Motor neuron (in vitro differentiated cells): Measurements from ENCODE around the gene CHMP4A. TPM values are rescaled to one million over a fixed set of nuclear protein-coding genes. Genes with fewer than 3 reads are reported as not detected.

Source experiments
- ATAC-seq, 8 experiments: fragments of 200-7000 bp; cut with Tn5 transposase; replicated peaks in 6 of 8; 2 replicates each; pipeline ENCODE4 v1.8.0; 2021; ENCODE audit warnings: mild to moderate bottlenecking in 8 of 8, moderate library complexity in 8 of 8
- H3K27ac ChIP-seq, 2 donors: fragments of 250-450 bp; sonication (Bioruptor Pico); 2 replicates each; pipeline ENCODE4 v1.9.0; 2021; ENCODE audit warnings: antibody characterized with exemption in 2 of 2, mild to moderate bottlenecking in 2 of 2, moderate library complexity in 1 of 2
- H3K4me1 ChIP-seq, 2 donors: fragments of 250-450 bp; sonication (Bioruptor Pico); replicated peaks in 1 of 2; 2 replicates each; pipeline ENCODE4 v1.6.1; 2021; ENCODE audit warnings: antibody characterized with exemption in 2 of 2, mild to moderate bottlenecking in 2 of 2, moderate library complexity in 1 of 2
- H3K4me3 ChIP-seq, 5 donors: fragments of 250-450 bp; sonication (Bioruptor Pico); 2 replicates each; pipeline ENCODE4 v1.9.0; 2021; ENCODE audit warnings: antibody characterized with exemption in 5 of 5, mild to moderate bottlenecking in 5 of 5, moderate library complexity in 4 of 5
- WGBS, 10 experiments: fragments of 450-650 bp; shearing (Covaris generic); methylation state at CpG; one replicate each; pipeline ENCODE4 v1.0.0; 2022; 5-methylcytosine and 5-hydroxymethylcytosine counted together
- in situ Hi-C, 9 experiments: fragments of 400-800 bp; cut with MboI; loops; one replicate each; pipeline ENCODE4 v1.15.0; 2021; ENCODE audit warnings: low sequenced_read_pairs in 9 of 9, low pct_unique_long_range_greater_than_20kb in 2 of 9; ENCODE audit not compliant: unreplicated experiment in 9 of 9
- total RNA-seq, 8 experiments: library from RNA; unstranded; fragments of 300-600 nt; gene quantifications; 2 replicates each; pipeline versions ENCODE4 v1.2.3 to v1.2.4, GENCODE V29; 2022

Gene CHMP4A, protein sequence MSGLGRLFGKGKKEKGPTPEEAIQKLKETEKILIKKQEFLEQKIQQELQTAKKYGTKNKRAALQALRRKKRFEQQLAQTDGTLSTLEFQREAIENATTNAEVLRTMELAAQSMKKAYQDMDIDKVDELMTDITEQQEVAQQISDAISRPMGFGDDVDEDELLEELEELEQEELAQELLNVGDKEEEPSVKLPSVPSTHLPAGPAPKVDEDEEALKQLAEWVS
- total RNA-seq = 10 to 100 TPM; 48.4 to 76.0 (median 55.8) TPM

DNA sequence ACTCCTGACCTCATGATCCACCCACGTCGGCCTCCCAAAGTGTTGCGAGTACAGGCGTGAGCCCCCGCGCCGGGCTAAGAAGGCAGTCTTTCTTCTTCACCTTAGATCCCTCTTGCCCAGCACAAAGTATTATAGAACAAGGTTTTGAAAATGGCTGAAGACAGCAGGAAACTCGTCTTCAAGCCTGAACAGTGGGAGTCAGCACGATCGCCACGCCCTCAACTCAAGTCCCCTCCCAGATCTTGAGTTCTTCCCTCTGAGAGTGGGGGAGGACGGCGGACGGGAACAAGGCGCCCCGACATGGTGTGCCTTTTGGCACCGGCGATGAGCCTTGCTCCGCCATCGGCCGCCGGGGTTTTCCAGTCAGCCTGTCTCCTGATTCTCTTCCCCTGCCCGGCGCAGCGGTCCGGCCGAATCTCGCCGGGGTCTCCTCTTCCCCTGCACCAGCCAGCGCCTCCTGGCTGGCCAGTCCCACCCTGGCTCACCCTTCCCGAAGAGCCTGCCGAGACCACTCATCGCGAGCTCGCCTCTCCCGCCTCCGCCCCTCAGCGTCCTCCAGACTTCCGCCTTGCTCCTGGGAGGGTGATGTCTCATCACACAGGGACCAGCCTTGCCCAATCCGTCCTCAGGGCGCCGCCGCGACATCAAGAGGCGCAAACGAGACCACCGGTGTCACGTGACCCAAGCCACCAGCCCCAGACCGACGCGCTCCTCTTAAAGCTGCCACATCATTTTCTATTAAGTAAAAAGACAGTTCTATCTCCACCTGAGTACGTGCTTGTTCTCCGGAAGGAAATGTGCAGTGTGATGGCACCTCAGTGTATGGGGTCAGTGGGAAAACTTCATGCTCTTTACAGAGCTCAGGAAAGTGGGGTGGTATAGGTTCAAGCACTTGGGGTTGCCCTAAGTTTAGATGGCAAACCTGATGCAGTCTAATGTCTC lies at the start of gene CHMP4A:
TSS of gene CHMP4A (minus strand) at position 565 of the 942 bp plus-strand sequence. CDS start at position 516, 49 bp downstream.
- peak within 1 kb of the TSS; percentile 65 to 77 (median 72) for H3K4me3 ChIP-seq
- 0 to 4% (median 0%) methylated on average over 5 to 38 of the region's 53 CpGs; no CpG with 5 or more reads in 4 of the 10 experiments for WGBS, 10 experiments
- in situ Hi-C loops = no loop called here
- H3K4me1 ChIP-seq = peaks cover 21 to 24% of the 10 kb centered on the region in 2 donors
- H3K27ac ChIP-seq = peak within 1 kb of the TSS; percentile 90 to 91
- peak; percentile 84 to 93 (median 90) for ATAC-seq

DNA sequence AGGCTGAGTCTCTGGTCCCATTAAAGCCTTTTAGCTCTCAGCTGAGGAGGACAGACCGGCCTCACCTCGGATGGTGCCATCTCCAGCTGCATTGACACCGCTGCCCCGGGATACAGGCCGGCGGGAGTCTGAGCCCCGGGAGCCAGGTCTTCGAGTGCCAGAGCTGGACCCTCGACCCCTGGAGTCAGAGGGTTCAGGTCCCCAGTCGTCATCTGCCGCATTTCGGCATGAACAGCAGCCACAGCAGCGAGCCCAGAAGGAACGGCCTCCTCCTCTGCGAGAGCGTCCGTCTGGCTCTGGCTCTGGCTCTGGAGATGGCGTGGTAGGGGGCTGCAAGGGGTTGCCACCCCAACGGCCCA lies 48.7 kb upstream of the CHMP4A start:
- no peak overlapping the region for H3K27ac ChIP-seq
- no peaks in the 10 kb centered on the region for H3K4me1 ChIP-seq
- in situ Hi-C loops = no loop called here
- H3K4me3 ChIP-seq = no peak overlapping the region
- WGBS, 10 experiments = 40 to 100% (median 80%) methylated on average over 1 to 4 of the region's 19 CpGs; no CpG with 5 or more reads in 4 of the 10 experiments
- ATAC-seq = no peak

DNA sequence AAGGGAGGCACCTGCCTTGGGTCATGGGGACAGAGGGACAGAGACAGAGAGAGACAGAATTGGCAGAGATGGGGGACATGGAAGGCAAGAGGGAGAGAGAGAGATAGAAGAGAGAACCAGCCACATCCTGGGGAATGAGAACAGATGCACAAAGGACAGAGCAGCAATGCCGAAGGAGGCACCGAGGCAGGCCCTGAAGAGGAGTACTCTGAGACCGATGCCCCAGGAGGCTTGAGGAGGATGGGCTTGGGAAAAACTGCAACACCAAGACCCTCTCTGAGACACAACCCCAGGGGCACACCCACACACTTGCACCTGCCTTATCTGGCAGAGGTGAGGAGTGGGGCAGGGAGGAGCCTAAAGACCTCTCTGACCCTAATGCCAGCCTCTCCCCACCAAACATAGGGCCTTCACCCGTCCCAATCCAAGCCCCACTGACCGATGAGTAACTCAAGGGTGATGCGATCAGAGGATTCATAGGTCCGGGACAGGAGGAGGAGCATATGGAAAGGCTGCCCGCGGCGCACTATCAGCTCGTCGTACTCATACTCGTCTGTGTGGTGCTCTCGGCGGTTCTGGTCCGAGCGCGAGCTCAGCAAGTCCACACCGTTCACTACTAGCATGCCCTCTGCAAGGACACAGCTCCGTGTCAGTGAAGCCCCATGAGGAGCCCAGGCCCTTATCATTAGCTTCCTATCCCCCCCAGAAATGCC lies 48.1 kb upstream of the CHMP4A start:
- Histone ChIP-seq H3K4me1 (no peaks in the 10 kb centered on the region), H3K27ac (no peak overlapping the region), H3K4me3 (no peak overlapping the region)
- no peak for ATAC-seq
- WGBS, 10 experiments = 84 to 93% (median 86%) methylated on average over 2 to 17 of the region's 20 CpGs; no CpG with 5 or more reads in 7 of the 10 experiments
- in situ Hi-C loops = no loop called here

DNA sequence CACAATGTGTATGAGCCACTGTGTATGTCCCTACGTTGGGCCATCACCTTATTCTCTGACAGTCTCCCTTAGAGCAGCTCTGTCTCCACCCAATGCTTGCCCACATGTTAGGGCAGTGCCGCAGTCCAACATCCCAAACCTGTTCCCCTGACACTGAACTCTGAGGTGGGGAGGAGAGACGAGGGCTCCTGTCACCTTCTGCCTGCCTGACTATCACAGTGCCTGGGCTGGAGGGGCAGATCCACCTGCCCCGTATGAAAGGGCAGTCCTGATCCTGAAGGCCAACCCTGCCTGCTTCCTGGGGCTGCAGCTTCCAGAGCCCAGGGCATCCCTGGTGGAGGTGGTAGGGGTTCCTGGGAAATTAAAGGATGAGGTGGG lies 47.5 kb upstream of the CHMP4A start:
- H3K27ac ChIP-seq = no peak overlapping the region
- in situ Hi-C loops = no loop called here
- no peaks in the 10 kb centered on the region for H3K4me1 ChIP-seq
- 40 to 100% (median 79%) methylated on average over 1 to 2 of the region's 4 CpGs; no CpG with 5 or more reads in 5 of the 10 experiments for WGBS, 10 experiments
- no peak overlapping the region for H3K4me3 ChIP-seq
- no peak for ATAC-seq

DNA sequence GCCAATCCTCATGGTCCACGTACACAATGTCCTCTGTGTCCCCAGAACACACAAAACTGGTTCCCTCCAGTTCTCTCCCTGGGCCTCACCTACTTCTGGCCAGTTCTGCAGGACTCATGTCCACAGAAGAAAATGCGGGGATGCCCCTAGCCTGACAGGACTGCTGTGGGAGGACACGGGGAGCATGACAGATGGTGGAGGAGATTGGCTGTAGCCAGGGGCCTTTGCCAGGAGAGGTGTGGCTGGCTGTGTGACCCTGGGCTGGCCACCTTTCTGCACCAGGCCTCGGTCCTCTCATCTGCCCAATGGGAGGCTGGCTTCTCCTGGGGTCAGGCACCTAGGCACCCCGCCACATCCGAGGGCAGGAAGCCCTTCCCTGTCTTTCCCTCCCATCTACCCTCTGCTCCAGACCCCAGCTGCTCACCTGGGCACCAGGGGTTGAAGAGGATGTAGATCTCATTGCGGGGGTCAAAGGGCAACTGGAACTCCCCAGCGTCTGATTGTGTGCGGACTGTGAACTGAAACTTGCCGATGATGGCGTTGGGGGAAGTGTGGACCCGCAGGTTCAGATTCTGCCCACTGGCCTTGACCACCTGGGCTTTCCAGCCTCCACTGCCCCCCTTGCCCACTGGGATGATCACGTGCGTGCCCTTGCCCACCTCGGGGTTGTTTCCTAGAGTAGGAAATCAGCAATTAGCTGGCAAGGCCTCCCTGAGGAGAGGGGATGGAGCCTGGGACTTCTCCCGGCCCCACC lies 46.9 kb upstream of the CHMP4A start:
- ATAC-seq = no peak
- Histone ChIP-seq H3K27ac (no peak overlapping the region), H3K4me1 (no peaks in the 10 kb centered on the region), H3K4me3 (no peak overlapping the region)
- in situ Hi-C loops = no loop called here
- WGBS, 10 experiments = 83 to 100% (median 90%) methylated on average over 1 to 9 of the region's 16 CpGs; no CpG with 5 or more reads in 3 of the 10 experiments

- in situ Hi-C loops = no loop called here
- Histone ChIP-seq H3K27ac (no peak overlapping the region), H3K4me1 (no peaks in the 10 kb centered on the region), H3K4me3 (no peak overlapping the region)
- peak in 3 of 8 experiments; percentile 59 to 72 (median 68) for ATAC-seq
- WGBS, 10 experiments = no CpG with 5 or more reads among the region's 16 CpGs
These were observed 46.2 kb upstream of the CHMP4A start for GRCh38 chr14:24259282-24260025.

DNA sequence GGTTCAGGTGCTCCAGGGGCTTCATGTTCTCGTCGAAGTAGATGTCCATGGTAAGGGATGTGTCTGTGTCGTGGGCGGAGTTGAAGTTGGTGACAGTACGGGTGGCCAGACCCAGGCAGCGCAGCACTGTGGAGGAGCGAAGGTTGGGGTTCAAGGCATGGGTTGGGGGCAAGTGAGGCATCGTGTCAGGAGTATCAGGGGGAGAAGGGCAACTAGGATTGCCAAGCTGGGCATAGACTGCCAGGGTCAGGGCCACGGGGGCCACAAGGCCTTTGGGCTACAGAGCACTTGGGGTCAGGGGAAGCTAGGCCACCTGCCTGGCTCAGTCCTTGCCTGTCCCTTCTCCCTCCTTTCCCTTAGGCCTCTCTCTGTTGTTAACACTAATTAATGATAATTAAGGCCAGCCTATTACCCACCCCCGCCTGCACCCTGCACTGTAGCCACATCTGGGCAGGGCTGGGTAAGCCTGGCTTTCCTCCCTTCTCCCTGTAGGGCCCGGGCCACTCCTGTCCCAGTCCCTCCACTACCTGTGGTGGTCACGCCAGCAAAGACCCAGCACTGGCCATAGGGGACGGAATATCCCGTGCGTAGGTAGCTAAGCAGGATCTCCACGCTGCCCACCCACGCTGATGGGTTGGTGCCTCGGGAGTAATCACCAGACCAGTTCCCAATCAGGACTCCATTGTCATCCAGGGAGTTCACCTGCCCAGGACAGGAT lies 45.4 kb upstream of the CHMP4A start:
- H3K4me3 ChIP-seq = no peak overlapping the region
- 70 to 94% (median 80%) methylated on average over 1 to 6 of the region's 18 CpGs; no CpG with 5 or more reads in 5 of the 10 experiments for WGBS, 10 experiments
- no peaks in the 10 kb centered on the region for H3K4me1 ChIP-seq
- no peak overlapping the region for H3K27ac ChIP-seq
- ATAC-seq = peak in 2 of 8 experiments; percentile 7 to 30
- in situ Hi-C loops = no loop called here

DNA sequence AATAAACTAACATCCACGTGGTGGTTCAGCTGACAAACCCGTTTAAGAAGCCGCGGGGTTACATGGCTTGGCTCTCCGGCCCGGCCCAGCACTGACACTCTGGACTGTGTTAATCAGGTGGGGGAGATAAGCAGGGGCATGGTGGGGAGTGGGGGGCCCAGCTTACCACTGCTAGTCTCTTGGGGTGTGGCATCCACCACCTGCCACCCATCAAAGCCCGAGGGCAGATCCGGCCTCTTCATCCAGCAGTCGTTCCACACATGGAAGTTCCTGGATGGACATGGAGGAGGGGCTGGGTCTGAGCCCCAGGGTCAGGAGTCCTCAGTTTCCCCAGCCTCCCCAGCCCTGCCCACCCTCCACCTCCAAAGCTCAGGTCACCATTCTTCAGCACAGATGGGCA lies 44.8 kb upstream of the CHMP4A start:
- WGBS, 10 experiments = 60 to 97% (median 80%) methylated on average over 1 to 5 of the region's 9 CpGs; no CpG with 5 or more reads in 3 of the 10 experiments
- in situ Hi-C loops = no loop called here
- Histone ChIP-seq H3K4me3 (no peak overlapping the region), H3K4me1 (no peaks in the 10 kb centered on the region), H3K27ac (no peak overlapping the region)
- no peak for ATAC-seq

DNA sequence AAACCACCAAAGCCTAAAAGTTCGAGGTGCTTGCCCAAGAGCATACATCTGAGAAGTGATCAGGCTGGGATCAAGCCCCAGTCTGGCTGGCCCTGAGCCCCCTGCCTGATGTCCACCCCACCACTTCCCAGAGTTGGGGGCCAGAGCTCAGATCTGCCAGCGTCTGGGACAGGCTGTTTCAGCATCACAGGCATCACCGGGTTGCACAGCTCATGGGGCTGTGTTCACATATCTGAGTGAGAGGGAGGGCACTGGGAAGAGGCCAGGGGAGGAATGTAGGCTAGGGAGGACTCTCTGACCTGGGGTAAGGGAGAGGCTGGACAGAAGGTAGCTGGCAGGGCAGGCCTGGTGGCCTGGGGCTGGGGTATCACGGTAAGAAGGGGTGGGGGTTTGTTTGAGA lies 43.7 kb upstream of the CHMP4A start:
- in situ Hi-C loops = no loop called here
- Histone ChIP-seq H3K27ac (no peak overlapping the region), H3K4me1 (no peaks in the 10 kb centered on the region), H3K4me3 (no peak overlapping the region)
- 52 to 80% (median 70%) methylated on average over 1 to 3 of the region's 4 CpGs; no CpG with 5 or more reads in 7 of the 10 experiments for WGBS, 10 experiments
- ATAC-seq = peak in 2 of 8 experiments; percentile 25 to 37

- H3K4me1 ChIP-seq = no peaks in the 10 kb centered on the region
- no peak overlapping the region for H3K4me3 ChIP-seq
- ATAC-seq = no peak
- H3K27ac ChIP-seq = no peak overlapping the region
- in situ Hi-C loops = no loop called here
- 40 to 100% (median 85%) methylated on average over 1 to 8 of the region's 12 CpGs; no CpG with 5 or more reads in 3 of the 10 experiments for WGBS, 10 experiments
These were observed 42.8 kb upstream of the CHMP4A start for GRCh38 chr14:24255931-24256711.

DNA sequence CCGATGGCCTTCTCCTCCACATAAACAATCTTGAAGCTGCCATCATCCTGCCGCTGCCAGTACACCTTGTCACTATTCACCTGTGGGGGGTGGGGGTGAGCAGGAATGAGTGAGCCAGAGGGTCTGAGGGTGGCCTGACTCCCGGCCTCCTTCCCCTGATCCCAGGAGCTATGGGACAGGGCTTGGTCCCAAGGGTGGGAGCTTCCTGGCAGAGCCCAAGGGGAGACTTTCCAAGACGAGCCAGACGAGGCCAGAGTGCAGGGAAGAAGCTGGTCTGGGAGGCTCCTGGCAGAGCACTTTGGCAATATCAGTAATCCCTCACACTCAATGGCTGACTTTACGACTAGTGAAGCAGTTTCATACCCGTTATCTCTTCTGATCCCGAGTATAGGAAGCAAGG lies 42.1 kb upstream of the CHMP4A start:
- in situ Hi-C loops = no loop called here
- Histone ChIP-seq H3K27ac (no peak overlapping the region), H3K4me1 (no peaks in the 10 kb centered on the region), H3K4me3 (no peak overlapping the region)
- no peak for ATAC-seq
- WGBS, 10 experiments = 40 to 100% (median 96%) methylated on average over 1 to 3 of the region's 8 CpGs; no CpG with 5 or more reads in 3 of the 10 experiments
